ENCODE data around the gene DUSP15.
"Not testable (repeated sequence)": the region's sequence is repeated elsewhere in the genome, so short reads cannot be mapped to it uniquely, and the experiment has no call there.

Gene DUSP15

GRCh38 chr20:31822421-31823330, 47.7 kb downstream of the DUSP15 start:
- peak; percentile 82 for DNase-seq (ENCODE audit: low spot score)

DNA sequence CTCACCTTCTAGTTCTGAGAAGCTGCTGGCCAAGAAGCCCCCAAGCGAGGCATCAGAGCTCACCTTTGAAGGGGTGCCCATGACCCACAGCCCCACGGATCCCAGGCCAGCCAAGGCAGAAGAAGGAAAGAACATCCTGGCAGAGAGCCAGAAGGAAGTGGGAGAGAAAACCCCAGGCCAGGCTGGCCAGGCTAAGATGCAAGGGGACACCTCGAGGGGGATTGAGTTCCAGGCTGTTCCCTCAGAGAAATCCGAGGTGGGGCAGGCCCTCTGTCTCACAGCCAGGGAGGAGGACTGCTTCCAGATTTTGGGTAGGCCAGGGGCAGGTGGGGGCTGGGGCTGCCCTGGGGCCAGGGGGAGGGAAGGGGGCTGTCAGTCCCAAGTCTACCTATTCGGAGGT, 48.9 kb downstream of the DUSP15 start:
- no peak for DNase-seq (ENCODE audit: low spot score)

DNA sequence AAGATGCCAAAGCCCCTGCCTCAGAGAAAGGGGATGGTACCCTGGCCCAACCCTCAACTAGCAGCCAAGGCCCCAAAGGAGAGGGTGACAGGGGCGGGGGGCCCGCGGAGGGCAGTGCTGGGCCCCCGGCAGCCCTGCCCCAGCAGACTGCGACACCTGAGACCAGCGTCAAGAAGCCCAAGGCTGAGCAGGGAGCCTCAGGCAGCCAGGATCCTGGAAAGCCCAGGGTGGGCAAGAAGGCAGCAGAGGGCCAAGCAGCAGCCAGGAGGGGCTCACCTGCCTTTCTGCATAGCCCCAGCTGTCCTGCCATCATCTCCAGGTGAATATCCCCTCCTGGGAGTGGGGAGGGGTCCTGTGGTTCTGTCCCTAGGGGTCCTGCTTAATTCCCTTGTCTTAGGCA, 50.1 kb downstream of the DUSP15 start:
- no peak for DNase-seq (ENCODE audit: low spot score)

- no peak for DNase-seq (ENCODE audit: low spot score)
These were observed 51.1 kb downstream of the DUSP15 start, which contains the start of gene MYLK2 for GRCh38 chr20:31819083-31819784. Gene MYLK2, plus strand, starts transcription at chr20:31819356. Its CDS starts 225 bp downstream, at chr20:31819581.

- DNase-seq (ENCODE audit: low spot score) = no peak
These were observed 51.9 kb downstream of the DUSP15 start for GRCh38 chr20:31818376-31818908.

DNA sequence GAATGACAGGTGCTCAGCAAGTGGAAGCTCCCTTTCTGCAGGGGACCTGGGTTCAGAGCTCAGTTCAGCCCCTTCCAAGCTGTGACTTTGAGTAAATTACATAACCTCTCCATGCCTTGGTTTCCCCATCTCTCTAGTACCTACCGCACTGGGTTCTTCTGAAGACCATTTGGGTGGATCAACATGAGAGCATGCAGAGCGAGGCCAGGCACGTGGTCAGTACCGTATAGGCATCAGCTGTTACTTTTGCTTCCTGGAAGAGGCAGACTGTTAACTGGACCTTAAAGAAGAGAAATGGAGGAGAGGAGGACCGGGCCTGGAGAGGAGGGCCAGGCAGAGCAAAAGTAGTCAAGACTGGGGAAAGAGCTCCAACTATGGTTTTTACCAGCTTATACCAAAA, 52.9 kb downstream of the DUSP15 start:
- DNase-seq (ENCODE audit: low spot score) = no peak

DNA sequence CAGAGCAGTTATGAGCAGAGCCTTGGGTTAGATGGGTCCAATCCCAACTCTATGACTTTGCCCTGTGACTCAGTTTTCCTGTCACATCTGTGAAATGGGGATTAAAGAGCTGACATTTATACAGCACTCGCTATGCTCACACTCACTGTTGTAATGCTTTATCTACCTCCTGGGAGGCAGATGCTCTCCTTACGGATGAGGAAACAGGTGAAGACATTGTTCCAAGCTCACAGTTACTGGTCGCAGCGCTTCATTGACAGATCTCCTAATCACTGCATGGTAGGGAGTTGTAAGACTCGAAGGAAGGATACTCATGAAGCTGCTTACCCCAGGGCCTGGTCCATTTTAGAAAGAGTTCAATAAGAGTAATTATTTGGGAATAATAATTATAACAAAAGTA, 54.1 kb downstream of the DUSP15 start:
- no peak for DNase-seq (ENCODE audit: low spot score)

DNA sequence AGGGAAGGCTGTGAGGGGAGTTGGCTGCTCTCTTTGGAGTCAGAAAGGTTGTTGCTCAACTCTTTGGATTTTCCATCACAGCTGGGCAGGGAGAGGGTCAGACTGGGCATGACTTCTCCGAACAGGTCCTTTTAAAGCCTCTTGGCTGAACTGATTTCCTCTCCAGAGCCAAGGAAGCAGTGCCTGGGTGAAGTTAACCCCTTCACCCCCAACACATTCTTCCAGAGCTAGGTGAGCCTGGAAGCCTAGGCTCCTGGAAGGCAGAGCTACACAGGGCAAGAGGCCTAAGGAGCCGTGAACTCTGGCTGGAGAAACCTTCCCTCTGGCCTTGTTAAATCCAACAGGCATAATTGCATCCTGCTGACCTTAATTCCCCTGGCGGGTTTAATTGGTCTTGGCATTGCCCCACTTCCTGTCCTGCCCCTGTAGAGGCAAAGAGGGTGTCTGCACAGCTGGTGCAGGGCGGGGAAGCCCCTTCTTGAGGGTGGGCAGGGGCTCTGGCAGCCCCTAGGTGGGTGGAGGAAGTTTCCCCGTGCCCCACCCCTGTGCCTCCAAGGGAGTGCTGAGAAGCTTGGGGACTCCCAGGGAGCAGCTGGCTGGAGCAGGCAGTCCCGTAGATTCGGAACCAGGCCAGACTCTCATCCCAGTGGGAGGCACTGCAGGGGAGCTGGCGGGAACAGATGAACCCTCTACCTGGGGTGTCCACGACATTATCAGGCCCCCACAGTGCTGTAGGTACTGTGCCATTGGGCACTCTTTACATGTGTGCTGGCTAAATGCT, 54.7 kb downstream of the DUSP15 start:
- DNase-seq (ENCODE audit: low spot score) = no peak

DNA sequence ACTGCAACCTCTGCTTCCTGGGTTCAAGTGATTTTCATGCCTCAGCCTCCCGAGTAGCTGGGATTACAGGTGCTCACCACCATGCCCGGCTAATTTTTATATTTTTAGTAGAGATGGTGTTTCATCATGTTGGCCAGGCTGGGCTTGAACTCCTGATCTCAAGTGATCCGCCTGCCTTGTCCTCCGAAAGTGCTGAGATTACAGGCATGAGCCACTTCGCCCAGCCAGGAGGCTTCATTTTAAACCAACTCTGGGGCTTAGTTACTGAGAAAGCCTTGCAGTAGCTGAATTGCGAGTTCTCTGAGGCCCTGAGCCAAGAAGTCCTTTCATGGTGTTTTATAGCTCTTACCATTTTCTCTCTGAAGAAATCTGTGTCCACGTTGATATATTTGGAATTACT, 56.2 kb downstream of the DUSP15 start:
- not testable (repeated sequence) for DNase-seq (ENCODE audit: low spot score)

DNA sequence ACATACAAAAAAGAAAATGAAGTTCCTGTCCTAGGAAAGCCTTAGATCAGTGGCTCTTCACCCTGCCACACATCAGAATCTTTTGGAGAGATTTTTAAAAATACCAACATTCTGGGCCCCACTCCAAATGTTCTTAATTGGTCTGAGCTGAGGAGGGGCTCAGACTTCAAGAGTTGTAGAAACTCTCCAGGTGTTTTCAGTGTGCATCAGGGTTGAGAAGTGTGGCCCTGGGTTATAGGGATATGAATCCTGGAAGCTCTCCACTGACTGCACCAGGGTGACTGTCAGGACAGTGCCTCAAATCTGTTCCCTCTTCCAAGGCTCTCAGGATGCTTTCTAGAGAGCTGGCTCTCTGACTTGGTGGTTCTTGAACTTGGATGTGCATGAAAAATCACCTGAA, 56.7 kb downstream of the DUSP15 start:
- no peak for DNase-seq (ENCODE audit: low spot score)

GRCh38 chr20:31811796-31812728, 58.3 kb downstream of the DUSP15 start:
- DNase-seq (ENCODE audit: low spot score) = no peak

DNA sequence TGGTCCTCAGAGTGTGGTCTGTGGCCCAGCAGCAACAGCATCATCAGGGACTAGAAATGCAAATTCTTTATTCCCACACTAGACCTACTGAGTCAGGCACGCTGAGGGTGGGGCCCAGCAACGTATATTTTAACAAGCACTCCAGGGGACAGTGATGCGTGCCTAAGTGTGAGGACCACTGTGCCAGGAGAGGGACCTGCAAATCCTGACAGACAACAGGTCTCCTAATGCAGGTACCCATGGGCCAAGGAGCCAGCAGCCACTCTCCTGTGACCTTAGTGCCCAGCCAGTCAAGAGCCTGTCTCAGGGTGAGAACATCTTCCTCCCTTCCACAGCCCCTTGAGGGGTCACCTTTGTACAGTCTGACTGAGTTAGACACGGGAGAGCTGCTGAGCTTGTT, 59.1 kb downstream of the DUSP15 start:
- no peak for DNase-seq (ENCODE audit: low spot score)

Measured in Ammon's horn (tissue), 1 donor.